ENCODE results near the gene DTX1. TPM values are rescaled to one million over a fixed set of nuclear protein-coding genes. Genes with fewer than 3 reads are reported as not detected.

The DTX1 gene
- total RNA-seq, 1 donor from 2014 or later, result 1.4 TPM

- no peaks in the 10 kb centered on the region for H3K36me3 Mint-ChIP-seq
- TF ChIP-seq CTCF (IDR thresholded peaks at IDR 0.05; ENCODE audit: unreplicated experiment), result no peak
- no peak overlapping the region for H3K4me3 Mint-ChIP-seq
- H3K27me3 Mint-ChIP-seq (ENCODE audit: low read depth), result peaks cover 4% of the 10 kb centered on the region
- H3K4me1 Mint-ChIP-seq, result peaks cover 4% of the 10 kb centered on the region
- H3K9me3 Mint-ChIP-seq, result peaks cover 6% of the 10 kb centered on the region
- DNase-seq (ENCODE audit: low spot score in 2 of 2, unreplicated experiment in 2 of 2), result no peak
- H3K27ac Mint-ChIP-seq, result no peak overlapping the region
Observed at GRCh38 chr12:113144806-113145205, 88.3 kb downstream of the DTX1 start.

DNA sequence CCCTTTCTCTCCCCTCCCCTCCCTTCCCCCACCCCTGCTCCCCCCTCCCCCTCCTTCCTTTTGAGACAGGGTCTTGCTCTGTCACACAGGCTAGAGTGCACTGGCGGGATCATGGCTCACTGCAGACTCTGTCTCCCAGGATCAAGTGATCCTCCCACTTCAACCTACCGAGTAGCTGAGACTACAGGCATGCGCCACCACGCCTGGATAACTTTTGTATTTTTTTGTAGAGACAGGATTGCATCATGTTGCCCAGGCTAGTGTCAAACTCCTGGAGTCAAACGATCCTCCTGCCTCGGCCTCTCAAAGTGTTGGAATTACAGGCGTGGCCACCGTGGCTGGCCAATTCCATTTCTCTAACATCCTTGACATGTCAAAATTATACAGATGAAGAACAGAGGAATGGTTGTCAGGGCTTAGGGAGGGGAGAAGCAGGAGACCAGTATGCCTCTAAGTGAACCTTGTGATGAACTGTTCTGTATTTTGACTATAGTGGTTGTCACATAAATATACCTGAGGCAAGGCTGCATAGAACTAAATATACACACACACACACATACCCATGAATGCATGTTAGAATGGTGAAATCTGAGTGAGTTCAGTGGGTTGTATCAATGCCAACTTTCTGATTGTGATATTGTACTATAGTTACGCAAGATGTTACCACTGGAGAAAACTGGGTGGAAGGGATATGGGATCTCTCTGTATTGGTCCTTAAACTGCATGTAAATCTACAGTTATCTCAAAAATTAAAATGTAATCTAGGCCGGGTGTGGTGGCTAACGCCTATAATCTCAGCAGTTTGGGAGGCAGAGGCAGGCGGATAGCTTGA is 89.4 kb downstream of the DTX1 start:
- H3K27me3 Mint-ChIP-seq (ENCODE audit: low read depth), result peaks cover 9% of the 10 kb centered on the region
- H3K36me3 Mint-ChIP-seq, result no peaks in the 10 kb centered on the region
- no peak for TF ChIP-seq CTCF (IDR thresholded peaks at IDR 0.05; ENCODE audit: unreplicated experiment)
- peaks cover 11% of the 10 kb centered on the region for H3K4me1 Mint-ChIP-seq
- peaks cover 6% of the 10 kb centered on the region for H3K9me3 Mint-ChIP-seq
- DNase-seq (ENCODE audit: low spot score in 2 of 2, unreplicated experiment in 2 of 2), result no peak
- no peak overlapping the region for H3K4me3 Mint-ChIP-seq
- H3K27ac Mint-ChIP-seq, result no peak overlapping the region

DNA sequence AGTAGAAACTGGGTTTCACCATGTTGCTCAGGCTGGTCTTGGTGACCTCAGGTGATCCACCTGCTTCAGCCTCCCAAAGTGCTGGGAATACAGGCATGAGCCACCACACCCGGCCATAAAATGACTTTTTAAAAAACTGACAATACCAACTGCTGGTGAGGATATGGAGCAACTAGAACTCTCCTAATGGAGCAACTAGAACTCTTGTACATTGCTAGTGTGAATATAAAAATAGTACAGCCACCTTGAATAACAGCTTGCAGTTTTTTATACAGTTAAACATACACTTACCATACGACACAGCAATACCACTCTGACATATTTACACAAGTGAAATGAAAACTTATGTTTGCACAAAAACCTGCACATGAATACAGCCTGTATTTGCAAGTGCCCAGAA is 90.5 kb downstream of the DTX1 start:
- DNase-seq (ENCODE audit: low spot score in 2 of 2, unreplicated experiment in 2 of 2), result no peak
- H3K9me3 Mint-ChIP-seq, result peaks cover 6% of the 10 kb centered on the region
- no peak for TF ChIP-seq CTCF (IDR thresholded peaks at IDR 0.05; ENCODE audit: unreplicated experiment)

More for the DNA sequence above, 90.5 kb downstream of the DTX1 start:
- Mint-ChIP-seq H3K4me1 (peaks cover 12% of the 10 kb centered on the region), H3K36me3 (no peaks in the 10 kb centered on the region), H3K27ac (no peak overlapping the region), H3K4me3 (no peak overlapping the region), H3K27me3 (ENCODE audit: low read depth) (peaks cover 14% of the 10 kb centered on the region)

Other genes starting within 250 kb of the DTX1 start
- gene OAS1, start 149.8 kb upstream of the DTX1 start, total RNA-seq, result 5.4 to 8.9 TPM (median 6.2 TPM) in 3 replicates
- 6.0 to 7.7 TPM (median 6.5 TPM) in 3 replicates for gene OAS3, start 118.3 kb upstream of the DTX1 start, total RNA-seq
- gene OAS2, start 78.2 kb upstream of the DTX1 start, total RNA-seq, result 0.22 to 0.43 TPM (median 0.36 TPM) in 3 replicates
- 0.61 to 1.2 TPM (median 0.65 TPM) in 3 replicates for gene RASAL1, start 79.0 kb downstream of the DTX1 start, total RNA-seq
- not detected in 3 replicates for gene CFAP73, start 93.0 kb downstream of the DTX1 start, total RNA-seq
- gene DDX54, start 128.7 kb downstream of the DTX1 start, total RNA-seq, result 66.7 to 74.5 TPM (median 69.0 TPM) in 3 replicates
- gene RITA1, start 129.0 kb downstream of the DTX1 start, total RNA-seq, result 15.2 to 15.4 TPM (median 15.3 TPM) in 3 replicates
- 40.0 to 46.0 TPM (median 42.7 TPM) in 3 replicates for gene TPCN1, start 164.7 kb downstream of the DTX1 start, total RNA-seq